Activated CD4-positive, alpha-beta T cell treated with anti-CD3 and anti-CD28 coated beads for 48 hours (primary cell): ENCODE data around the gene ANKRD65.

ENCODE experiments used
- DNase-seq: peaks from one replicate; pipeline ENCODE4 v3.0.0-alpha.2; 2020

The ANKRD65 gene

GRCh38 chr1:1441002-1441888 lies 20.2 kb upstream of the ANKRD65 start:
- DNase-seq, result peak; percentile 76

DNA sequence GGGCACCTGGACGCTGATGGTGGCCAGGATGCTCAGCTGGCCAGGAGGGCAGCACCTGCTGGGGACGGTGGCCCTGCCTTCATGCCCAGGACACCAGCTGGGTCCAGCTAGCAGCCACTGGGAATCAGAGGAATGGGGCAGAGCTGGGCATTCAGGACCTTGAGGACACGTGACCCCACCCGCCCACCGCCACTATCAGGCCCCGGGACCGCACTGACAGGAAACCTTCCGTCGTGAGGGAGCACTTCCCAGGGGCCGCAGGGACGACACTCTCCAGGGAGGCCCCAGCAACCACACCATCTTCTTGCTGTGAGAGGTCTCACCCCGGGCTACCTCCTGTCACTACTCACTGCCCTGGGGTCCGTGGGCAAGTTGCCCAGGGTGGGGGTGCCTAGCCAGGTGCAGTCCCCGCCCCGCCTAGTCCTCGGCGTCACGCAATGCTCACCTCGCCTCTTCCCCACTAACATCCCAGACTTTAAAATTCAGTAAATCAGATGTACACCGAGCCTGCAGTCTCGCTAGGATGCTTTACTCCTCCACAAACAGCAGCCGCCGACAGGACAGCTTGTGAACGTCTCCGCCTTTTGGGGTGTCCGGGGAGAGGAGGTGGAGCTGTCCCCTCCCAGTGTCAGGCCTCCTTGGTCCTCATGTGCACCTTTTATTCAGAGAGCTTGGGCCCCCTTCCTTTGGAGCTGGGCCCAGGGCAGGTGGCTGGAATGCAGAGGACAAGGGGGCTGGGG lies 19.4 kb upstream of the ANKRD65 start:
- no peak for DNase-seq

GRCh38 chr1:1439546-1440261 lies 18.6 kb upstream of the ANKRD65 start:
- DNase-seq, result no peak

DNA sequence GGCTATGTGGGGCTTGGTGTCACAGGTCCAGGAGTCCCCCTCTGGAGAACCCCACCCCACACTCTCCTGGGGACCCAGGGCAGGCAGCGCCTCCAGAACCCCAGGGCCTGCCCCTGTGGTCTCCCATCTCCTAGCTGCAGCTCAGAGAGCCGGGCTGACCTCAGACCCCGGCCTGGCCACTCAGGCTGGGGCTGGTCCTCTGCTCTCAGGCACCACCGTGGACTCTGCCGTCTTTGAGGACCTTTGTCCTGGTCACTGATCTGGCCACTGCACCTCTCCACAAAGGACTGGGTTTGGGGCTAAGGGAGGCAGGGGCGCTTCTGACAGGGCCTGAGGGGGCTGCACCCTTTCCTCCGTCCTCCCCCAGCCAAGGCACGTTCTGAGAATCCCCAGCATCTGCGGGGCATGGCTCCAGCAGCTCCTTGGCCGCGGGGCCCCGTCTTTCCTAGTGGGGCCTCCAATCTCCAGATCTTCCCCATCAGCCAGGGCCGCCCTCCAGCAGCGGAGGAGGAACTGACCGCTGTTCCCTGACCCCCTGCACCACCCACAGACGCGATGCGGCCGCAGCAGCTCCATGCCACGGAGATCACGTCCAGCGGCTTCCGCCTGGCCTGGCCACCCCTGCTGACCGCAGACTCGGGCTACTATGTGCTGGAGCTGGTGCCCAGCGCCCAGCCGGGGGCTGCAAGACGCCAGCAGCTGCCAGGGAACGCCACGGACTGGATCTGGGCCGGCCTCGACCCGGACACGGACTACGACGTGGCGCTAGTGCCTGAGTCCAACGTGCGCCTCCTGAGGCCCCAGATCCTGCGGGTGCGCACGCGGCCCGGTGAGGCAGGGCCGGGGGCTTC lies 17.7 kb upstream of the ANKRD65 start:
- no peak for DNase-seq

DNA sequence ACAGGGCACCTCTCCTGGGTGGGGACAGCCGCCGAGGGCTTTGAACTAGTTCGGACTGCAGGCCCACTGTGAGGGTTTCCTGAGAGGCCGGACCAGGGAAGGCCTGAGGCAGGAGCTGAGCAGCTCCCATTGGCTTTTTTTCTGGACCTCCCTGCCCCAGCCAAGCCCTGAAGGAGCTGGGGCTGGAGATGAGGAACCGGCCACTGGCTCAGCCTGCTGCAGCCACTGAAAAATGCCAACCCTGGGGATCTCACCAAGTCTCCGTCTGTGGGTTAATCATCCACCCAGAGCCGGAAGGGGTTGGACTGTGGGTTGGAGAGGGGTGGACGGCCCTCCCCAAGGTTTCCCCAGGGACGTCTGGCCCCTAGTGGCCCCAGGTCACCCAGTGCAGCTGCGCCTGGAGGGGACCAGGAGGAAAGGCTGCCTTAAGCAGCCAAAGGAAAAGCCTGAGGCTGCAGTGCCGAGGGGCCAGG lies 16.9 kb upstream of the ANKRD65 start:
- DNase-seq, result no peak

- no peak for DNase-seq
Measured at GRCh38 chr1:1437033-1437903, 16.2 kb upstream of the ANKRD65 start.

- DNase-seq, result no peak
Measured at GRCh38 chr1:1436630-1437032, 15.6 kb upstream of the ANKRD65 start.

DNA sequence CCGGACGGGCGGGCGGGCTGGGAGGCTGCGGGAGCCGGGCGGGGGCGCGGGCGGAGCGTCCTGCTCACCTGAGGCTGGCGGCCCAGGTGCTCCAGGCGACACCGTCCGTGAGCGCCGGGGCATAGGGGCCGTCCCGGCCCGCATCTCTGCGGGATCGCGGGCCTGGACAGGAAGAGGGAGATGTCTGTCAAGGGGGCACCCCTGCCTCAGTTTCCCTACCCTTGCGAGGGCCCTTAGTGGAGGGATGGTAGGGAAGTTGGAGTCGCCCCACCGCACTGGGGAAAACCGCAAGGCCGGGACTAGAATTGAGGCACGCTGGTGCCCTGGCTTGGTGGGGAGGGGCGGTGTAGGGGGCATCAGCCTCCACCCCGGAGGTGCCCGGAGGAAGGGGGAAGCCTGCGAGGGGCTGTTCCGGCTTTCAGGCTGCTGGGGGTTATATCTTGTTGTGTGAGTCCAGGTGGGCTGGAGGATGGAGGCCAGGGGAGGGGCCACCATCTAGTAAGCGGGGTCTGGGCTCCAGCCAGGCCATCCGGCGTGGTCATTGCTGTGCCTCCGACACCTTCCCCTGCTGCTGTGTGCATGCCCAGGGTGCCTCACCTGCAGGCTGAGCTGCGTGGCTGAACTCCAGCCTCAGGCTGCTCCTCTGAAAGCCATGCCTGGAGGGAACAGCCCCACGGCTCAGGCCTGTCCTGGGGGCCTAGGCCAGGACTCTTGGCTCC lies 15.0 kb upstream of the ANKRD65 start:
- no peak for DNase-seq

DNA sequence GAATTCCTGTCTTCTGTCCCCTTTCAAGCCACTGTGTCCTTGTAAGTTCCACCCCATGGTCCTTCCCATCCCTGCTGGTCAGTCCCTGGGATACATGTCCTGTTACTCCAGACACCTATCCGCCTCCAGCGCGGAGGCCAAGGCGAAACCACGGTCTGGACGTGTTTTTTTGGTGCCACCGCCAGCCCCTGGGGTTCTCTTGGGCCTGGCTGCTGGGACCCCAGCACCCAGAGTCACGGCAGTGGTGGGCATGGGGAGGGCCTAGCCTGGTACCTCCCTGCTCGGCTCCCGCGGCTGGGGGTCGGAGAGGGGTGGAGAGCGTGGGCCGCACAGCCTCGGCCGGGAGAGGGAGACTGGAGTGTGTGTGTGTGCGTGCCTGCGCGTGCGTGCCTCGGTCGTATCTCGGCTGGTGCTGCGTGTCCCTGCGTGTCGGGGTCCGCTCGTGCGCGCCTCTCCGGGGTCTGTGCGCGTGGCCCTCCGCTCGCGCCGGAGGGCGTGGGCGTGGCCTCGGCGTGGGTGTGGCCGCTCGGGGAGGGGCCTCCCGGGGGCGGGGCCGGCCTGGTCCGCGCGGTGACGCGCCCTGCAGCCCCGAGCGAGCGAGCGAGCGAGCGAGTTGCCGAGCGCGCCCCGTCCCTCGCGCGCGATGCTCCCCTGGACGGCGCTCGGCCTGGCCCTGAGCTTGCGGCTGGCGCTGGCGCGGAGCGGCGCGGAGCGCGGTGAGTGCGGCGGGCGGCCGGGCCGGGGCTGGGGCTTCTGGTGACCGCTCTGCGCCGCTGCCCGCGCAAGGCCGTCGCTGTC lies 14.2 kb upstream of the ANKRD65 start, which contains the start of gene VWA1:
TSS of gene VWA1 (plus strand) at position 585 of the 798 bp plus-strand sequence. CDS start at position 644, 59 bp downstream.
- peak; percentile 76 for DNase-seq

- DNase-seq, result no peak
Measured at GRCh38 chr1:1434824-1435105, 13.7 kb upstream of the ANKRD65 start.

- DNase-seq, result peak; percentile 45
Measured at GRCh38 chr1:1434131-1434823, 13.2 kb upstream of the ANKRD65 start.

DNA sequence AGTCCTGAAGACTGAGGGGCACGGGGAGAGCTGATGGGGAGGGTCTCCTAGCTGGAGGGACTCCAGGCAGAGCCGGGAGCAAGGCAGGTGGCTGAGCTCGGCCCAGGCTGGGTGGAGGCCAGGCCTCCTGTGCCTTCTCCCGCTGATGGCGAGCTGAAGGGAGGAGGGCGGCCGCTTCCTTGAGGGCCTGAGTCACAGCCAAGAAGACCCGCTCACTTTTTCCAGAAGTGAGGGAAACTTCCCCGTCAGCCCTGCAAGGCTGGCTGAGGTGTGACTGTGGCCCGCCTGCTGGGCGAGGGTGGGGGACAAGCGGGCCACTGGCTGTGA lies 12.7 kb upstream of the ANKRD65 start:
- DNase-seq, result peak; percentile 81

DNA sequence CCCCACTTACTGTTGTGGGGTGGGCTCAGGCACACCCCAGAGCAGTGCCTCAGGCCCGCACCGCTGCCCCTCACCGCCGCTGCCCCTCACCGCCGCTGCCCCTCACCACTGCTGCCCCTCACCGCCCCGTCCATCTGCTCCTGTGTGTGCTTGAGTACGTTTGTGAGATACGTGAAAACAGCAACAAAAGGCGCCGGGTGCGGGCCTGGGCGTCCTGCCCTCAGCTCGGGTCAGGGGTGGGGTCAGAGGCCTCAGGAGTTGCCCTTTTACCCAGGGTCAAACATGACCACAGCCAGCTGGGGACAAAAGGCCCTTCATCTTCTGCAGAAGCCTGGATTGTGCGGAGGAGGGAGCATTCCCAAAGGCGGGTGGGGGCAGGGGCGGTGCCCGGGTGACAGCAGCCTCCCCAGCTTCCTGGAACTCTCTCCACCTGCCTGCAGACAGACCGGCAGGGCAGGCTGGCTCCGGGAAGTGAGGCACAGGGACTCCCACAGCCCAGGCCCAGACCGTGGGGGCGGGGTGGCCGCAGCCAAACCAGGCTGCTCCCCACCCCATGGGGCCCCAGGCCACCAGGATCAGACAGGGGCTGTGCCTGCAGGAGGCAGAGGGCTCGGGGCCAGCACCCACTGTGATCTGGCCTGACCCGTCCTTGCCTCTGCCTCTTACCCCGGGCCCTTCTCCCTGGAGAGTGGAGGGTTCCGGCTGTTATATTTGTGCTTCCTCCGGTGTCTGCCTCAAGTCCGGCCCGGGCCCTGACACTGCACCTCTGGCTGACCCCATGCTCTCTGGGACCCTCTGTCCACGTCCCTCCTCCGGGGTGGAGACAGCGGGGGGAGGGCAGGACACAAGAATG lies 12.1 kb upstream of the ANKRD65 start:
- DNase-seq, result peak; percentile 30

GRCh38 chr1:1432274-1432950 lies 11.3 kb upstream of the ANKRD65 start:
- no peak for DNase-seq

GRCh38 chr1:1431845-1432273 lies 10.8 kb upstream of the ANKRD65 start:
- DNase-seq, result no peak

DNA sequence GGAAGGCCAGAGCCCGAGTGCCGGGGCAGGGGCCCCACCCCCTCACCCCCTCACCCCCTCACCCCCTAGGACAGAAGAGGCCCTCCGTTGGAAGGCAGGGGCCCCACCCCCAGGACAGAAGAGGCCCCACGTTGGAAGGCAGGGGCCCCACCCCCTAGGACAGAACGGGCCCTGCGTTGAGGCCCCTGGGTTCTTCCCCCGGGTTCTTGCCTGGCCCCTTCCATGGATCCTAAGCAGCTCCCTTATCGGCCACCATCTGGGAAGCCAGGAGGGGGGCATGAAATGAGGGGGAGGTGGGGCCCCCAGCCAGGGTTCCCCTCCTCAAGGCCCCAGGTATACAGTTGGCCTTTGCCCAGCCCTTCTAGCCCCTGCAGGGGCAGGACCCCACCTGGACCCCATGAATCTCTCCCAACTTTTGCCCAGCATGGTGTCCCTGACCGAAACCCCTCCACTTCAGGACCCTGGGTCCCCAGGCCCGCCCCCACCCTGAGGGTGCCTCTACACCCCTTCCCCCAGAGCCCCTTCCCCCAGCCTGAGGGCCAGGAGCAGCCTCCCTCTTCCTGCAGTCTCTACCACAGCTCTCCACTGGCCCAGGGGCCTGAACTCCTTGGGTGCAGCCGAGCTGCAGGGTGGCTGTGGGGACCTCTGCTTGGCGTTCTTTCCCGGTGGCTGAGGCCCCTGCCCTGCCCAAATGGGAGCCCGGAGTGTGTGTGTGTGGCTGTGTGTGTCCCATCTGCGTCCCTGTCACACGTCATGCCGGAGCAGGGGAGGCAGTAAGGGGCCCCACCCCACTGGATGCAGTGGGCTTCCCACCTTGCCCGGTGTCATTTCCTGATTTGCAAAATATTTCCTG lies 10.1 kb upstream of the ANKRD65 start:
- DNase-seq, result no peak
